ENCODE results near the gene GPHN. TPM values are rescaled to one million over a fixed set of nuclear protein-coding genes. Genes with fewer than 3 reads are reported as not detected.
A peak's percentile ranks its signal among the peaks of the same experiment; 100 is the strongest.

GPHN gene
- total and polyA plus RNA-seq, 2 donors (not counting 3 experiments of a cell fraction or from before 2014, with no cell fraction given) = 5.1 to 23.2 TPM

GRCh38 chr14:67133144-67133543, 625.2 kb downstream of the GPHN start:
- CTCF ChIA-PET = no interaction called here
- intact Hi-C loops (cut with micrococcal nuclease) (no loop called here), dilution Hi-C loops (cut with MboI; ENCODE audit: extremely low pct_ligation_motif_present, low sequenced_read_pairs) (no loop called here)
- FAIRE-seq (no peak), DNase-seq (ENCODE audit: low read depth, low spot score) (no peak)
- Histone ChIP-seq H3K9me3 (replicated peaks; ENCODE audit: control insufficient read depth, insufficient read depth, low read length) (no peaks in the 10 kb centered on the region), H3K36me3 (ENCODE audit: control insufficient read depth in 2 of 2, extremely low read depth in 1 of 2, insufficient read depth in 2 of 2, low read length in 2 of 2) (no peaks in the 10 kb centered on the region), H3K27me3 (ENCODE audit: control insufficient read depth in 2 of 2, insufficient read depth in 2 of 2, low read length in 2 of 2) (no peaks in the 10 kb centered on the region), H3K4me2 (ENCODE audit: insufficient read depth, low read length) (no peak overlapping the region), H2AFZ (ENCODE audit: low read depth, low read length) (no peak overlapping the region), H3K4me3 (replicated peaks in 1 of 3; ENCODE audit: insufficient read depth in 1 of 3, low read depth in 1 of 3, low read length in 3 of 3) (no peak overlapping the region), H3K9ac (replicated peaks; ENCODE audit: extremely low read depth, insufficient read depth, low read length) (no peak overlapping the region), H4K20me1 (replicated peaks; ENCODE audit: control insufficient read depth, extremely low read depth, insufficient read depth, low read length) (no peaks in the 10 kb centered on the region), H3K4me1 (ENCODE audit: control insufficient read depth, extremely low read depth, insufficient read depth, low read length) (no peaks in the 10 kb centered on the region), H3K79me2 (ENCODE audit: control insufficient read depth, insufficient read depth, low read length) (no peaks in the 10 kb centered on the region), H3K9me1 (replicated peaks; ENCODE audit: control insufficient read depth, extremely low read depth, insufficient read depth, low read length) (no peaks in the 10 kb centered on the region), H3K27ac (ENCODE audit: insufficient read depth, low read depth, low read length) (no peak overlapping the region)
- TF ChIP-seq MYC (IDR thresholded peaks at IDR 0.05; ENCODE audit: low read depth, low read length) = no peak
- TF ChIP-seq POLR2AphosphoS5 (IDR thresholded peaks at IDR 0.05; ENCODE audit: insufficient read depth, low read depth, low read length) = no peak
- no peak for TF ChIP-seq JUN (IDR thresholded peaks at IDR 0.05; ENCODE audit: borderline replicate concordance, insufficient read depth, insufficient read length, low read depth)
- POLR2A ChIA-PET = no interaction called here
- no TSS peak for BruUV-seq (replicated peaks)

GRCh38 chr14:67133595-67134441, 625.9 kb downstream of the GPHN start:
- Histone ChIP-seq H3K9ac (replicated peaks; ENCODE audit: extremely low read depth, insufficient read depth, low read length) (no peak overlapping the region), H3K4me2 (ENCODE audit: insufficient read depth, low read length) (no peak overlapping the region), H2AFZ (ENCODE audit: low read depth, low read length) (no peak overlapping the region), H3K9me1 (replicated peaks; ENCODE audit: control insufficient read depth, extremely low read depth, insufficient read depth, low read length) (no peaks in the 10 kb centered on the region), H3K9me3 (replicated peaks; ENCODE audit: control insufficient read depth, insufficient read depth, low read length) (no peaks in the 10 kb centered on the region), H3K79me2 (ENCODE audit: control insufficient read depth, insufficient read depth, low read length) (no peaks in the 10 kb centered on the region), H3K27me3 (ENCODE audit: control insufficient read depth in 2 of 2, insufficient read depth in 2 of 2, low read length in 2 of 2) (no peaks in the 10 kb centered on the region), H3K27ac (ENCODE audit: insufficient read depth, low read depth, low read length) (no peak overlapping the region), H3K4me1 (ENCODE audit: control insufficient read depth, extremely low read depth, insufficient read depth, low read length) (no peaks in the 10 kb centered on the region), H4K20me1 (replicated peaks; ENCODE audit: control insufficient read depth, extremely low read depth, insufficient read depth, low read length) (no peaks in the 10 kb centered on the region), H3K36me3 (ENCODE audit: control insufficient read depth in 2 of 2, extremely low read depth in 1 of 2, insufficient read depth in 2 of 2, low read length in 2 of 2) (no peaks in the 10 kb centered on the region), H3K4me3 (replicated peaks in 1 of 3; ENCODE audit: insufficient read depth in 1 of 3, low read depth in 1 of 3, low read length in 3 of 3) (no peak overlapping the region)
- POLR2A ChIA-PET = no interaction called here
- dilution Hi-C loops (cut with MboI; ENCODE audit: extremely low pct_ligation_motif_present, low sequenced_read_pairs) = no loop called here
- intact Hi-C loops (cut with micrococcal nuclease) = no loop called here
- DNase-seq (ENCODE audit: low read depth, low spot score) (peak; percentile 56), FAIRE-seq (peak; percentile 21)
- BruUV-seq (replicated peaks) = no TSS peak
- TF ChIP-seq MYC (IDR thresholded peaks at IDR 0.05; ENCODE audit: low read depth, low read length) (no peak), CTCF (IDR thresholded peaks at IDR 0.05; ENCODE audit: extremely low read depth in 1 of 2, insufficient read depth in 1 of 2, low read depth in 1 of 2, low read length in 2 of 2) (no peak), MAX (IDR thresholded peaks at IDR 0.05; ENCODE audit: insufficient read depth, insufficient read length) (no peak), POLR2AphosphoS5 (IDR thresholded peaks at IDR 0.05; ENCODE audit: insufficient read depth, low read depth, low read length) (no peak), POLR2A (IDR thresholded peaks at IDR 0.05; ENCODE audit: low read depth, low read length) (no peak), EZH2 (IDR thresholded peaks at IDR 0.05; ENCODE audit: borderline replicate concordance, low read depth, low read length, severe bottlenecking) (no peak), JUN (IDR thresholded peaks at IDR 0.05; ENCODE audit: borderline replicate concordance, insufficient read depth, insufficient read length, low read depth) (no peak), FOS (IDR thresholded peaks at IDR 0.05; ENCODE audit: borderline replicate concordance, insufficient read depth, low read length) (no peak), GATA2 (IDR thresholded peaks at IDR 0.05; ENCODE audit: insufficient read depth, insufficient read length, low read depth, low read length) (no peak)
- CTCF ChIA-PET = no interaction called here
